Keratinocyte (primary cell): ENCODE data around the gene ECE1.

Experiments used
- CTCF ChIP-seq, 3 experiments: IDR thresholded peaks in 1 of 3; conservative IDR thresholded peaks in 1 of 3; optimal IDR thresholded peaks in 1 of 3; 2 replicates in 2 of 3; 3 replicates in 1 of 3; pipeline versions ENCODE3 to v1.5.1; 2011; ENCODE audit warnings: low read length in 3 of 3, mild to moderate bottlenecking in 3 of 3, moderate library complexity in 2 of 3, control low read depth in 1 of 3, inconsistent platforms in 1 of 3; ENCODE audit not compliant: insufficient read depth in 2 of 3; ENCODE audit errors: extremely low read depth in 1 of 3
- EZH2 ChIP-seq: IDR thresholded peaks from one replicate; pipeline ENCODE4 v1.6.1; 2012; ENCODE audit warnings: inconsistent platforms, mild to moderate bottlenecking, low read length, moderate library complexity

GRCh38 chr1:21201650-21202049 lies 88.6 kb downstream of the ECE1 start:
- no peak for TF ChIP-seq CTCF (optimal IDR thresholded peaks at IDR 0.05 in 1 of 3, IDR thresholded peaks at IDR 0.05 in 1 of 3, conservative IDR thresholded peaks at IDR 0.05 in 1 of 3; ENCODE audit: extremely low read depth in 1 of 3, insufficient read depth in 2 of 3, low read length in 3 of 3)
- no peak for TF ChIP-seq EZH2
